HEK293 (cell line): Measurements from ENCODE around the gene OTOS.

ENCODE experiments used
- ELK4 ChIP-seq: IDR thresholded peaks from 2 replicates; pipeline ENCODE4 v1.6.1; 2011; ENCODE audit warnings: mild to moderate bottlenecking, low read depth, low read length, borderline replicate concordance
- KLF9 ChIP-seq: fragments of 450-650 bp; formaldehyde crosslinking; IDR thresholded peaks from 2 replicates; pipeline ENCODE4 v1.5.1; 2016; ENCODE audit warnings: missing biosample characterization, missing genetic modification characterization, low read depth
- SP2 ChIP-seq: fragments of 450-650 bp; formaldehyde crosslinking; IDR thresholded peaks from 2 replicates; pipeline ENCODE4 v1.5.1; 2016; ENCODE audit warnings: missing biosample characterization, missing genetic modification characterization
- SP3 ChIP-seq: fragments of 450-650 bp; formaldehyde crosslinking; IDR thresholded peaks from 2 replicates; pipeline ENCODE4 v1.5.1; 2016; ENCODE audit warnings: missing biosample characterization, missing genetic modification characterization
- SP7 ChIP-seq: fragments of 450-650 bp; formaldehyde crosslinking; IDR thresholded peaks from 2 replicates; pipeline ENCODE4 v1.5.1; 2016; ENCODE audit warnings: missing biosample characterization, missing genetic modification characterization
- ZBTB48 ChIP-seq: fragments of 450-650 bp; formaldehyde crosslinking; IDR thresholded peaks from 2 replicates; pipeline ENCODE4 v1.5.1; 2016; ENCODE audit warnings: missing biosample characterization, missing genetic modification characterization
- ZNF311 ChIP-seq: fragments of 450-650 bp; formaldehyde crosslinking; IDR thresholded peaks from 2 replicates; pipeline ENCODE4 v1.5.1; 2017; ENCODE audit warnings: missing biosample characterization, missing genetic modification characterization, borderline replicate concordance
- ZNF513 ChIP-seq: fragments of 450-650 bp; IDR thresholded peaks from 2 replicates; pipeline ENCODE4 v1.5.1; 2018; ENCODE audit warnings: missing biosample characterization, missing genetic modification characterization
- ZNF629 ChIP-seq: fragments of 450-650 bp; formaldehyde crosslinking; IDR thresholded peaks from 2 replicates; pipeline ENCODE4 v1.5.1; 2017; ENCODE audit warnings: missing biosample characterization, missing genetic modification characterization
- ZNF660 ChIP-seq: fragments of 450-650 bp; IDR thresholded peaks from 2 replicates; pipeline ENCODE4 v1.5.1; 2018; ENCODE audit warnings: missing biosample characterization, mild to moderate bottlenecking, missing genetic modification characterization
- ZNF692 ChIP-seq: fragments of 450-650 bp; formaldehyde crosslinking; IDR thresholded peaks from 2 replicates; pipeline ENCODE4 v1.5.1; 2016; ENCODE audit warnings: missing biosample characterization, missing genetic modification characterization
- TF ChIP-seq, protein P1 (sequence below): fragments of 450-650 bp; formaldehyde crosslinking; conservative IDR thresholded peaks from 2 replicates; pipeline ENCODE4 v1.5.1; 2016; ENCODE audit warnings: low read depth, missing biosample characterization, missing genetic modification characterization
- TF ChIP-seq, protein P2 (sequence below): fragments of 450-650 bp; formaldehyde crosslinking; conservative IDR thresholded peaks from 2 replicates; pipeline ENCODE4 v1.5.1; 2016; ENCODE audit warnings: low read depth, missing biosample characterization, missing genetic modification characterization
- TF ChIP-seq, protein P3 (sequence below): fragments of 450-650 bp; formaldehyde crosslinking; optimal IDR thresholded peaks from 2 replicates; pipeline ENCODE3; 2016; ENCODE audit warnings: missing biosample characterization, mild to moderate bottlenecking, missing genetic modification characterization

Gene OTOS

DNA sequence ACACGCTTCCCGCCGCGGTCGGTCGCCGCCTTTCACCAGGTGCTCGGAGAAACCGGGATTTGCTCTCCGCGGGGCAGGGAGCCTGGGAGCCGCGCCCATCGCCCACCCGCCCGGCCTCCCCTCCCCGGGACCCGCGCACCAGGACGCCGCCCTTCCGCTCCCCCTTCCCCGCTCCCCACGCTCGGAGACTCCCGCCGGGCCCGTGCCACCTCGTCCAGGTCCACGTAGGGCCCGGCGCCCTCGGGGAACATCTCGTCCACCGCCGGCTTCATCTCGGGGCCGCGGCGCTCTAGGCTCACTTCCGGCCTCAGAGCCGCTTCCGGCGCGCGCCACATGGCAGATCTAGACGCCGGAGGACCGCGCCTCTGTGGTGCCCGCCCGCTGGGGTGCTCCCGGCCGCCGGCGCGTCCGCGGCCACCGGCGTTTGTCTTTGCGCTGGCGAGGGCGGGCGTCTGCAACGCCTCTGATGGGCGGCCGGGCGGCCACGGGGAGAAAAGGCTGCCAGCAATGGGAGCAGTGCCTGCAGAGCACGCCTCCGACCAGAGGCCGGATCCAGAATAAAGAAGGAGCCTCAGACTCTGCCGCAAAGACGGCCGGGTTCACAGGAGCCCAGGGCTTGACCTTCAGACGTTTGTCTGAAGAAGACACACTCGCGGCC lies 4.3 kb downstream of the OTOS start, which contains the start of gene COPS9 (continued):
- TF ChIP-seq ZNF513 (tag by site-specific recombination) (no peak), ELK4 (no peak; the same call in 1 of the 2 replicates), ZBTB48 (tag by site-specific recombination) (peak; percentile 48), ZNF629 (tag by site-specific recombination) (peak; percentile 23; the same call in 1 of the 2 replicates), SP2 (tag by site-specific recombination) (peak; percentile 60), KLF9 (tag by site-specific recombination) (peak; percentile 21; the same call in 1 of the 2 replicates), ZNF692 (tag by site-specific recombination) (0 out of 2 replicates have a peak, but pooled peaks have one; percentile 40), SP7 (tag by site-specific recombination) (peak; percentile 47; the same call in 1 of the 2 replicates), ZNF660 (peak; percentile 50; the same call in 1 of the 2 replicates), ZNF311 (no peak), SP3 (tag by site-specific recombination) (peak; percentile 37; the same call in 1 of the 2 replicates)
- TF ChIP-seq, protein P1, sequence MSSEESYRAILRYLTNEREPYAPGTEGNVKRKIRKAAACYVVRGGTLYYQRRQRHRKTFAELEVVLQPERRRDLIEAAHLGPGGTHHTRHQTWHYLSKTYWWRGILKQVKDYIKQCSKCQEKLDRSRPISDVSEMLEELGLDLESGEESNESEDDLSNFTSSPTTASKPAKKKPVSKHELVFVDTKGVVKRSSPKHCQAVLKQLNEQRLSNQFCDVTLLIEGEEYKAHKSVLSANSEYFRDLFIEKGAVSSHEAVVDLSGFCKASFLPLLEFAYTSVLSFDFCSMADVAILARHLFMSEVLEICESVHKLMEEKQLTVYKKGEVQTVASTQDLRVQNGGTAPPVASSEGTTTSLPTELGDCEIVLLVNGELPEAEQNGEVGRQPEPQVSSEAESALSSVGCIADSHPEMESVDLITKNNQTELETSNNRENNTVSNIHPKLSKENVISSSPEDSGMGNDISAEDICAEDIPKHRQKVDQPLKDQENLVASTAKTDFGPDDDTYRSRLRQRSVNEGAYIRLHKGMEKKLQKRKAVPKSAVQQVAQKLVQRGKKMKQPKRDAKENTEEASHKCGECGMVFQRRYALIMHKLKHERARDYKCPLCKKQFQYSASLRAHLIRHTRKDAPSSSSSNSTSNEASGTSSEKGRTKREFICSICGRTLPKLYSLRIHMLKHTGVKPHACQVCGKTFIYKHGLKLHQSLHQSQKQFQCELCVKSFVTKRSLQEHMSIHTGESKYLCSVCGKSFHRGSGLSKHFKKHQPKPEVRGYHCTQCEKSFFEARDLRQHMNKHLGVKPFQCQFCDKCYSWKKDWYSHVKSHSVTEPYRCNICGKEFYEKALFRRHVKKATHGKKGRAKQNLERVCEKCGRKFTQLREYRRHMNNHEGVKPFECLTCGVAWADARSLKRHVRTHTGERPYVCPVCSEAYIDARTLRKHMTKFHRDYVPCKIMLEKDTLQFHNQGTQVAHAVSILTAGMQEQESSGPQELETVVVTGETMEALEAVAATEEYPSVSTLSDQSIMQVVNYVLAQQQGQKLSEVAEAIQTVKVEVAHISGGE (tag by site-specific recombination): peak; percentile 93
- TF ChIP-seq, protein P2, sequence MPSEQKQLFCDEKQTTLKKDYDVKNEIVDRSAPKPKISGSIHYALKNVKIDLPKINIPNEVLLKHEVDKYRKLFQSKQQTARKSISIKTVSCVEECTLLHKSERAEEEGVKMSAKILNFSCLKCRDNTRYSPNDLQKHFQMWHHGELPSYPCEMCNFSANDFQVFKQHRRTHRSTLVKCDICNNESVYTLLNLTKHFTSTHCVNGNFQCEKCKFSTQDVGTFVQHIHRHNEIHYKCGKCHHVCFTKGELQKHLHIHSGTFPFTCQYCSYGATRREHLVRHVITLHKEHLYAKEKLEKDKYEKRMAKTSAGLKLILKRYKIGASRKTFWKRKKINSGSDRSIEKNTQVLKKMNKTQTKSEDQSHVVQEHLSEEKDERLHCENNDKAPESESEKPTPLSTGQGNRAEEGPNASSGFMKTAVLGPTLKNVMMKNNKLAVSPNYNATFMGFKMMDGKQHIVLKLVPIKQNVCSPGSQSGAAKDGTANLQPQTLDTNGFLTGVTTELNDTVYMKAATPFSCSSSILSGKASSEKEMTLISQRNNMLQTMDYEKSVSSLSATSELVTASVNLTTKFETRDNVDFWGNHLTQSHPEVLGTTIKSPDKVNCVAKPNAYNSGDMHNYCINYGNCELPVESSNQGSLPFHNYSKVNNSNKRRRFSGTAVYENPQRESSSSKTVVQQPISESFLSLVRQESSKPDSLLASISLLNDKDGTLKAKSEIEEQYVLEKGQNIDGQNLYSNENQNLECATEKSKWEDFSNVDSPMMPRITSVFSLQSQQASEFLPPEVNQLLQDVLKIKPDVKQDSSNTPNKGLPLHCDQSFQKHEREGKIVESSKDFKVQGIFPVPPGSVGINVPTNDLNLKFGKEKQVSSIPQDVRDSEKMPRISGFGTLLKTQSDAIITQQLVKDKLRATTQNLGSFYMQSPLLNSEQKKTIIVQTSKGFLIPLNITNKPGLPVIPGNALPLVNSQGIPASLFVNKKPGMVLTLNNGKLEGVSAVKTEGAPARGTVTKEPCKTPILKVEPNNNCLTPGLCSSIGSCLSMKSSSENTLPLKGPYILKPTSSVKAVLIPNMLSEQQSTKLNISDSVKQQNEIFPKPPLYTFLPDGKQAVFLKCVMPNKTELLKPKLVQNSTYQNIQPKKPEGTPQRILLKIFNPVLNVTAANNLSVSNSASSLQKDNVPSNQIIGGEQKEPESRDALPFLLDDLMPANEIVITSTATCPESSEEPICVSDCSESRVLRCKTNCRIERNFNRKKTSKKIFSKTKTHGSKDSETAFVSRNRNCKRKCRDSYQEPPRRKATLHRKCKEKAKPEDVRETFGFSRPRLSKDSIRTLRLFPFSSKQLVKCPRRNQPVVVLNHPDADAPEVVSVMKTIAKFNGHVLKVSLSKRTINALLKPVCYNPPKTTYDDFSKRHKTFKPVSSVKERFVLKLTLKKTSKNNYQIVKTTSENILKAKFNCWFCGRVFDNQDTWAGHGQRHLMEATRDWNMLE: peak; percentile 75
- TF ChIP-seq, protein P3, sequence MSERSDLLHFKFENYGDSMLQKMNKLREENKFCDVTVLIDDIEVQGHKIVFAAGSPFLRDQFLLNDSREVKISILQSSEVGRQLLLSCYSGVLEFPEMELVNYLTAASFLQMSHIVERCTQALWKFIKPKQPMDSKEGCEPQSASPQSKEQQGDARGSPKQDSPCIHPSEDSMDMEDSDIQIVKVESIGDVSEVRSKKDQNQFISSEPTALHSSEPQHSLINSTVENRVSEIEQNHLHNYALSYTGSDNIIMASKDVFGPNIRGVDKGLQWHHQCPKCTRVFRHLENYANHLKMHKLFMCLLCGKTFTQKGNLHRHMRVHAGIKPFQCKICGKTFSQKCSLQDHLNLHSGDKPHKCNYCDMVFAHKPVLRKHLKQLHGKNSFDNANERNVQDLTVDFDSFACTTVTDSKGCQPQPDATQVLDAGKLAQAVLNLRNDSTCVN (tag by site-specific recombination): peak; percentile 89
- TF ChIP-seq, all 188 proteins: peak for 20
